Measurements from ENCODE around the gene RALB. TPM values are rescaled to one million over a fixed set of nuclear protein-coding genes. Genes with fewer than 3 reads are reported as not detected.
A peak's percentile ranks its signal among the peaks of the same experiment; 100 is the strongest.

The RALB gene
- total RNA-seq, 1 experiment from 2014 or later: 59.4 TPM

- CTCF ChIA-PET: interaction anchor here (0.6 to 0.8 kb wide), 2 partner anchors 39 to 68 kb away, joined by 3 to 5 read pairs; no protein-coding TSS in a partner anchor
- TF ChIP-seq CTCF (IDR thresholded peaks at IDR 0.05; ENCODE audit: insufficient read depth in 1 of 2, low read depth in 1 of 2, low read length in 1 of 2, severe bottlenecking in 1 of 2, unreplicated experiment in 1 of 2): no peak
- no peaks in the 10 kb centered on the region for H3K27me3 Mint-ChIP-seq (ENCODE audit: insufficient read depth, unreplicated experiment)
- POLR2A ChIA-PET: no interaction called here
- intact Hi-C loops (cut with micrococcal nuclease; ENCODE audit: unreplicated experiment): no loop called here
- H3K27ac Mint-ChIP-seq (ENCODE audit: unreplicated experiment): no peak overlapping the region
- no peaks in the 10 kb centered on the region for H3K27me3 ChIP-seq (replicated peaks; ENCODE audit: control insufficient read depth, insufficient read depth, low read length)
- peaks cover 5% of the 10 kb centered on the region; the same call in 1 of the 2 replicates for H3K4me1 ChIP-seq
- no TSS peak for BruUV-seq (replicated peaks)
- peaks cover 4% of the 10 kb centered on the region for H3K36me3 Mint-ChIP-seq (ENCODE audit: insufficient read depth, unreplicated experiment)
- H3K36me3 ChIP-seq (ENCODE audit: control insufficient read depth, insufficient read depth, low read length): peaks cover 3% of the 10 kb centered on the region; the same call in 1 of the 2 replicates
- H3K9me3 ChIP-seq: 0 out of 2 replicates have a peak, but pooled peaks cover 3% of the 10 kb centered on the region
- no peak overlapping the region for H3K4me3 ChIP-seq (ENCODE audit: low read depth, low read length)
- DNase-seq: no peak
- no peaks in the 10 kb centered on the region for H3K9me3 Mint-ChIP-seq (ENCODE audit: unreplicated experiment)
- no peaks in the 10 kb centered on the region for H3K4me1 Mint-ChIP-seq (ENCODE audit: low read depth, unreplicated experiment)
- no peak overlapping the region for H3K4me3 Mint-ChIP-seq (ENCODE audit: unreplicated experiment)
Observed at GRCh38 chr2:120278901-120279300, 26.2 kb downstream of the RALB start.

GRCh38 chr2:120279708-120280107 is 27.1 kb downstream of the RALB start:
- CTCF ChIA-PET: interaction anchor here (0.6 kb wide), 1 partner anchor 68 kb away, joined by 5 read pairs; no protein-coding TSS in a partner anchor
- H3K36me3 Mint-ChIP-seq (ENCODE audit: insufficient read depth, unreplicated experiment): peaks cover 6% of the 10 kb centered on the region
- no TSS peak for BruUV-seq (replicated peaks)

GRCh38 chr2:120283649-120284048 is 31.0 kb downstream of the RALB start:
- no peaks in the 10 kb centered on the region for H3K27me3 Mint-ChIP-seq (ENCODE audit: insufficient read depth, unreplicated experiment)
- Histone ChIP-seq H3K4me3 (ENCODE audit: low read depth, low read length) (no peak overlapping the region), H3K9me3 (no peaks in the 10 kb centered on the region), H3K27me3 (replicated peaks; ENCODE audit: control insufficient read depth, insufficient read depth, low read length) (no peaks in the 10 kb centered on the region), H3K4me1 (peaks cover 15% of the 10 kb centered on the region), H3K36me3 (ENCODE audit: control insufficient read depth, insufficient read depth, low read length) (peaks cover 1% of the 10 kb centered on the region; the same call in 1 of the 2 replicates)
- BruUV-seq (replicated peaks): no TSS peak
- no peak overlapping the region for H3K4me3 Mint-ChIP-seq (ENCODE audit: unreplicated experiment)
- intact Hi-C loops (cut with micrococcal nuclease; ENCODE audit: unreplicated experiment): loop anchor here (2.0 kb wide), 1 partner anchor 31 kb away; the partner anchor contains the start of gene RALB
- H3K4me1 Mint-ChIP-seq (ENCODE audit: low read depth, unreplicated experiment): peaks cover 17% of the 10 kb centered on the region
- TF ChIP-seq CTCF (IDR thresholded peaks at IDR 0.05; ENCODE audit: insufficient read depth in 1 of 2, low read depth in 1 of 2, low read length in 1 of 2, severe bottlenecking in 1 of 2, unreplicated experiment in 1 of 2): peak; percentile 43 to 55
- ChIA-PET CTCF (interaction anchor here (0.6 to 1.7 kb wide), 10 partner anchors 8 to 884 kb away, joined by 3 to 7 read pairs (median 4); partner anchors contain the start of gene TMEM185B), POLR2A (interaction anchor here (0.6 kb wide), 1 partner anchor 31 kb away, joined by 3 read pairs; no protein-coding TSS in a partner anchor)
- H3K9me3 Mint-ChIP-seq (ENCODE audit: unreplicated experiment): no peaks in the 10 kb centered on the region
- H3K27ac Mint-ChIP-seq (ENCODE audit: unreplicated experiment): no peak overlapping the region
- peak in 1 of 2 experiments; percentile 26 for DNase-seq
- peaks cover 18% of the 10 kb centered on the region for H3K36me3 Mint-ChIP-seq (ENCODE audit: insufficient read depth, unreplicated experiment)

More at GRCh38 chr2:120279708-120280107, 27.1 kb downstream of the RALB start:
- POLR2A ChIA-PET: no interaction called here
- DNase-seq: no peak
- Mint-ChIP-seq H3K9me3 (ENCODE audit: unreplicated experiment) (no peaks in the 10 kb centered on the region), H3K27ac (ENCODE audit: unreplicated experiment) (no peak overlapping the region), H3K4me3 (ENCODE audit: unreplicated experiment) (no peak overlapping the region), H3K27me3 (ENCODE audit: insufficient read depth, unreplicated experiment) (no peaks in the 10 kb centered on the region), H3K4me1 (ENCODE audit: low read depth, unreplicated experiment) (no peaks in the 10 kb centered on the region)
- no peak overlapping the region for H3K4me3 ChIP-seq (ENCODE audit: low read depth, low read length)
- H3K27me3 ChIP-seq (replicated peaks; ENCODE audit: control insufficient read depth, insufficient read depth, low read length): no peaks in the 10 kb centered on the region
- H3K4me1 ChIP-seq: 0 out of 2 replicates have a peak, but pooled peaks cover 5% of the 10 kb centered on the region
- intact Hi-C loops (cut with micrococcal nuclease; ENCODE audit: unreplicated experiment): no loop called here
- no peak for TF ChIP-seq CTCF (IDR thresholded peaks at IDR 0.05; ENCODE audit: insufficient read depth in 1 of 2, low read depth in 1 of 2, low read length in 1 of 2, severe bottlenecking in 1 of 2, unreplicated experiment in 1 of 2)
- 0 out of 2 replicates have a peak, but pooled peaks cover 3% of the 10 kb centered on the region for H3K9me3 ChIP-seq
- peaks cover 3% of the 10 kb centered on the region; the same call in 1 of the 2 replicates for H3K36me3 ChIP-seq (ENCODE audit: control insufficient read depth, insufficient read depth, low read length)
